SK-N-MC (cell line): ENCODE measurements around the gene IREB2.

Source experiments
- DNase-seq: peaks from one replicate; pipeline ENCODE4 v3.0.0-alpha.2; 2011; ENCODE audit warnings: low read depth, low spot score
- H3K27ac ChIP-seq: fragments of 200-600 bp; sonication (generic); 2 replicates; pipeline ENCODE4 v1.5.1; 2016; ENCODE audit warnings: mixed run types
- H3K36me3 ChIP-seq: fragments of 200-600 bp; sonication (generic); 2 replicates; pipeline ENCODE4 v1.6.1; 2017; ENCODE audit warnings: antibody characterized with exemption, low read length, mixed read lengths; ENCODE audit not compliant: insufficient read depth
- H3K4me3 ChIP-seq: fragments of 200-600 bp; sonication (generic); 2 replicates; pipeline ENCODE4 v1.5.1; 2016
- H3K9ac ChIP-seq: fragments of 200-600 bp; sonication (generic); 2 replicates; pipeline ENCODE4 v1.8.0; 2017; ENCODE audit warnings: mixed run types, mixed read lengths; ENCODE audit not compliant: insufficient read length
- H3K9me3 ChIP-seq: fragments of 200-600 bp; sonication (generic); 2 replicates; pipeline ENCODE4 v1.6.1; 2017; ENCODE audit warnings: low read depth, mild to moderate bottlenecking, antibody characterized with exemption, low read length, moderate library complexity, mixed read lengths
- EZH2 ChIP-seq: fragments of 200-600 bp; sonication (generic); IDR thresholded peaks from one replicate; pipeline ENCODE4 v1.6.1; 2017; ENCODE audit warnings: antibody characterized with exemption
- FOXP2 ChIP-seq: optimal IDR thresholded peaks from 2 replicates; pipeline ENCODE3; 2011; ENCODE audit warnings: mild to moderate bottlenecking, moderate library complexity; ENCODE audit not compliant: insufficient read depth; ENCODE audit errors: extremely low read length, control extremely low read depth
- POLR2AphosphoS5 ChIP-seq: IDR thresholded peaks from 2 replicates; pipeline ENCODE4 v1.6.1; 2012; ENCODE audit warnings: mild to moderate bottlenecking, low read depth, low read length, borderline replicate concordance

IREB2 gene

GRCh38 chr15:78414621-78415250 is 23.3 kb upstream of the IREB2 start:
- H3K36me3 ChIP-seq: no peaks in the 10 kb centered on the region
- no peaks in the 10 kb centered on the region; the same call in 1 of the 2 replicates for H3K9me3 ChIP-seq
- no peak for TF ChIP-seq EZH2
- no peak for TF ChIP-seq POLR2AphosphoS5
- TF ChIP-seq FOXP2: no peak
- DNase-seq: no peak
- no peak overlapping the region for H3K4me3 ChIP-seq
- H3K9ac ChIP-seq: no peak overlapping the region
- H3K27ac ChIP-seq: no peak overlapping the region

- H3K4me3 ChIP-seq: no peak overlapping the region
- no peak overlapping the region for H3K9ac ChIP-seq
- no peaks in the 10 kb centered on the region; the same call in 1 of the 2 replicates for H3K9me3 ChIP-seq
- DNase-seq: no peak
- H3K36me3 ChIP-seq: no peaks in the 10 kb centered on the region
- H3K27ac ChIP-seq: no peak overlapping the region
- TF ChIP-seq FOXP2 (no peak), POLR2AphosphoS5 (no peak), EZH2 (no peak)
Observed at GRCh38 chr15:78415284-78415683, 22.7 kb upstream of the IREB2 start.

GRCh38 chr15:78417754-78418630 is 20.0 kb upstream of the IREB2 start:
- H3K9ac ChIP-seq: no peak overlapping the region
- DNase-seq: no peak
- TF ChIP-seq FOXP2 (no peak), EZH2 (no peak), POLR2AphosphoS5 (no peak)

GRCh38 chr15:78418686-78419085 is 19.3 kb upstream of the IREB2 start:
- Histone ChIP-seq H3K9ac (no peak overlapping the region), H3K27ac (no peak overlapping the region), H3K9me3 (no peaks in the 10 kb centered on the region; the same call in 1 of the 2 replicates), H3K36me3 (no peaks in the 10 kb centered on the region), H3K4me3 (no peak overlapping the region)
- DNase-seq: no peak
- no peak for TF ChIP-seq FOXP2
- no peak for TF ChIP-seq POLR2AphosphoS5
- TF ChIP-seq EZH2: no peak

More at GRCh38 chr15:78417754-78418630, 20.0 kb upstream of the IREB2 start:
- no peak overlapping the region for H3K27ac ChIP-seq
- no peaks in the 10 kb centered on the region for H3K36me3 ChIP-seq
- no peaks in the 10 kb centered on the region; the same call in 1 of the 2 replicates for H3K9me3 ChIP-seq
- H3K4me3 ChIP-seq: no peak overlapping the region

- no peak for TF ChIP-seq FOXP2
- H3K9ac ChIP-seq: no peak overlapping the region
- no peaks in the 10 kb centered on the region for H3K36me3 ChIP-seq
- no peak overlapping the region for H3K4me3 ChIP-seq
- H3K27ac ChIP-seq: no peak overlapping the region
- H3K9me3 ChIP-seq: no peaks in the 10 kb centered on the region; the same call in 1 of the 2 replicates
- no peak for DNase-seq
Observed at GRCh38 chr15:78419367-78419766, 18.6 kb upstream of the IREB2 start.

- H3K36me3 ChIP-seq: no peaks in the 10 kb centered on the region
- H3K9ac ChIP-seq: no peak overlapping the region
- DNase-seq: no peak
- H3K9me3 ChIP-seq: no peaks in the 10 kb centered on the region; the same call in 1 of the 2 replicates
- no peak overlapping the region for H3K4me3 ChIP-seq
- TF ChIP-seq POLR2AphosphoS5 (no peak), EZH2 (no peak), FOXP2 (no peak)
- no peak overlapping the region for H3K27ac ChIP-seq
Observed at GRCh38 chr15:78420220-78420619, 17.8 kb upstream of the IREB2 start.

- Histone ChIP-seq H3K9ac (no peak overlapping the region), H3K36me3 (no peaks in the 10 kb centered on the region), H3K27ac (no peak overlapping the region), H3K4me3 (no peak overlapping the region), H3K9me3 (no peaks in the 10 kb centered on the region; the same call in 1 of the 2 replicates)
- TF ChIP-seq FOXP2 (no peak), EZH2 (no peak), POLR2AphosphoS5 (no peak)
- DNase-seq: no peak
Observed at GRCh38 chr15:78420766-78421165, 17.2 kb upstream of the IREB2 start.

- Histone ChIP-seq H3K36me3 (no peaks in the 10 kb centered on the region), H3K27ac (no peak overlapping the region), H3K9ac (no peak overlapping the region), H3K9me3 (no peaks in the 10 kb centered on the region; the same call in 1 of the 2 replicates), H3K4me3 (no peak overlapping the region)
- no peak for TF ChIP-seq EZH2
- DNase-seq: no peak
Observed at GRCh38 chr15:78421238-78421965, 16.6 kb upstream of the IREB2 start.
